Nephron (organoid): Measurements from ENCODE around the gene STX18.
A peak's percentile ranks its signal among the peaks of the same experiment; 100 is the strongest.

Experiments used
- H3K27ac Mint-ChIP-seq, 3 experiments: 2 replicates each; pipeline ENCODE4 v1.8.0; 2020; ENCODE audit warnings: mixed read lengths in 3 of 3, mild to moderate bottlenecking in 2 of 3, moderate library complexity in 1 of 3
- H3K27me3 Mint-ChIP-seq: 2 replicates; pipeline ENCODE4 v1.8.0; 2021; ENCODE audit warnings: low read depth, mild to moderate bottlenecking, moderate library complexity, mixed read lengths
- H3K36me3 Mint-ChIP-seq: 2 replicates; pipeline ENCODE4 v1.8.0; 2020; ENCODE audit warnings: low read depth, mixed read lengths
- H3K4me1 Mint-ChIP-seq: 2 replicates; pipeline ENCODE4 v1.8.0; 2020; ENCODE audit warnings: mixed read lengths
- H3K4me3 Mint-ChIP-seq, 3 experiments: 2 replicates each; pipeline ENCODE4 v1.8.0; 2020; ENCODE audit warnings: mild to moderate bottlenecking in 3 of 3, mixed read lengths in 3 of 3, moderate library complexity in 2 of 3
- H3K9me3 Mint-ChIP-seq: 2 replicates; pipeline ENCODE4 v1.8.0; 2020; ENCODE audit warnings: mixed read lengths
- TF ChIP-seq, protein P1 (sequence below), 3 experiments: fragments of 200-600 bp; sonication (generic); IDR thresholded peaks; one replicate each; pipeline ENCODE4 v1.5.0; 2021; ENCODE audit warnings: antibody characterized with exemption in 3 of 3; ENCODE audit not compliant: unreplicated experiment in 3 of 3

The STX18 gene

DNA sequence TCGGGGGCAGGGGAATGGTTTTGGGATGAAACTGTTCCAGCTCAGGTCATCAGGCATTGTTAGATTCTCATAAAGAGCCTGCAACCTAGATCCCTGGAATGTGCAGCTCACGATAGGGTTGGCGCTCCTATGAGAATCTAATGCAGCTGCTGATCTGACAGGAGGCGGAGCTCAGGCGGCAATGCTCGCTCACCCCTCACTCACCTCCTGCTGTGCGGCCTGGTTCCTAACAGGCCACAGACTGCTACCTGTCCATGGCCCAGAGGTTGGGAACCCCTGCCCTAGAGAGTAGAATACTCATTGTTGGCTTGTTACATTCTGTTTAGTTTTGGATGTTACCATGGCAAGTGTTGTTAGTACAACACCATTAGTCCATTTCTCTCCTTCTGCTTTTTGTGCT lies 40.8 kb upstream of the STX18 start:
- Mint-ChIP-seq H3K27me3 (no peaks in the 10 kb centered on the region), H3K4me1 (peaks cover 16% of the 10 kb centered on the region), H3K27ac (no peak overlapping the region), H3K36me3 (peaks cover 24% of the 10 kb centered on the region), H3K9me3 (peaks cover 14% of the 10 kb centered on the region), H3K4me3 (no peak overlapping the region)
- TF ChIP-seq, protein P1, sequence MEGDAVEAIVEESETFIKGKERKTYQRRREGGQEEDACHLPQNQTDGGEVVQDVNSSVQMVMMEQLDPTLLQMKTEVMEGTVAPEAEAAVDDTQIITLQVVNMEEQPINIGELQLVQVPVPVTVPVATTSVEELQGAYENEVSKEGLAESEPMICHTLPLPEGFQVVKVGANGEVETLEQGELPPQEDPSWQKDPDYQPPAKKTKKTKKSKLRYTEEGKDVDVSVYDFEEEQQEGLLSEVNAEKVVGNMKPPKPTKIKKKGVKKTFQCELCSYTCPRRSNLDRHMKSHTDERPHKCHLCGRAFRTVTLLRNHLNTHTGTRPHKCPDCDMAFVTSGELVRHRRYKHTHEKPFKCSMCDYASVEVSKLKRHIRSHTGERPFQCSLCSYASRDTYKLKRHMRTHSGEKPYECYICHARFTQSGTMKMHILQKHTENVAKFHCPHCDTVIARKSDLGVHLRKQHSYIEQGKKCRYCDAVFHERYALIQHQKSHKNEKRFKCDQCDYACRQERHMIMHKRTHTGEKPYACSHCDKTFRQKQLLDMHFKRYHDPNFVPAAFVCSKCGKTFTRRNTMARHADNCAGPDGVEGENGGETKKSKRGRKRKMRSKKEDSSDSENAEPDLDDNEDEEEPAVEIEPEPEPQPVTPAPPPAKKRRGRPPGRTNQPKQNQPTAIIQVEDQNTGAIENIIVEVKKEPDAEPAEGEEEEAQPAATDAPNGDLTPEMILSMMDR (IDR thresholded peaks at IDR 0.05; ENCODE audit: unreplicated experiment in 3 of 3): no peak

DNA sequence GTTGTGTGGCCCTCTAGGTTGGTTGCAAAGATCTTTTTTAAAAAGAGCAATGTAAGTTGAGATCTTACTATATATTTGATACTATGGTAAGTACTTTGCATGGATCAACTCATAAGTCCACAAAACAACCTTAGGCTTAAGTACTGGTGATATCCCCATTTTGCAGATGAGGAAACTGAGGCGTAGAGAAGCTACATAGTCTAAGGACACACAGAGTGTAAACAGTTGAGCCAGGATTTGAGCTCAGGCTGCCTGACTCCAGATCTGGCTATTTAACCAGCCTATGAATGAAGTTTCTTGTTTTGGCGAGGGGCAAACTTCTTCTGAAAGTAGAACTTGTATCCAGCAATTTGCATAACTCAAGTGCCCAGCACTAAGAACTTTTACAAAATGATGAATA lies 38.6 kb upstream of the STX18 start:
- TF ChIP-seq, protein P1 (IDR thresholded peaks at IDR 0.05; ENCODE audit: unreplicated experiment in 3 of 3): no peak
- H3K4me1 Mint-ChIP-seq: peaks cover 21% of the 10 kb centered on the region
- no peak overlapping the region for H3K4me3 Mint-ChIP-seq
- peaks cover 9% of the 10 kb centered on the region for H3K36me3 Mint-ChIP-seq
- no peaks in the 10 kb centered on the region for H3K27me3 Mint-ChIP-seq
- peaks cover 2% of the 10 kb centered on the region for H3K9me3 Mint-ChIP-seq
- no peak overlapping the region for H3K27ac Mint-ChIP-seq

DNA sequence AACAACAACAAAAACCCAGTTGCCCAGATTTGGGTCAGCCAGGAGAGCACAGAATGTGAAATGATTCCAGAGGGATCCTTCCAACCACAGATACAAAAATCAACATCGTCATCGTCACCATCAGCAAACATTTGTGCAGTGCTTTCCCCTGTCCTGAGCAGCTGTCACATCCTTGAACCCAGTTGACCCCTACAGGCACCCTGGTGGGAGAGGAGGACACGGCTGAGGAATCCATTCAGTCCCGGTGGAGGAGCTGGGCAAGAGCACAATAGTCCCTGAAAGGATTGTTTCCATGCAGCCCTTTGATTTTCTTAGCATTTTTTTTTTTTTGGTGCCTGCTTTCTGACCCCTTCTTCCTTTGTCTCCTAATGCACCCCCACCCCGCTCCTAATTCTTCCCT lies 37.1 kb upstream of the STX18 start:
- Mint-ChIP-seq H3K27ac (peak overlapping the region in 2 of 3 experiments; percentile 11 to 31), H3K36me3 (no peaks in the 10 kb centered on the region), H3K9me3 (no peaks in the 10 kb centered on the region), H3K27me3 (peaks cover 5% of the 10 kb centered on the region), H3K4me1 (peaks cover 32% of the 10 kb centered on the region), H3K4me3 (no peak overlapping the region)
- TF ChIP-seq, protein P1 (IDR thresholded peaks at IDR 0.05; ENCODE audit: unreplicated experiment in 3 of 3): no peak

DNA sequence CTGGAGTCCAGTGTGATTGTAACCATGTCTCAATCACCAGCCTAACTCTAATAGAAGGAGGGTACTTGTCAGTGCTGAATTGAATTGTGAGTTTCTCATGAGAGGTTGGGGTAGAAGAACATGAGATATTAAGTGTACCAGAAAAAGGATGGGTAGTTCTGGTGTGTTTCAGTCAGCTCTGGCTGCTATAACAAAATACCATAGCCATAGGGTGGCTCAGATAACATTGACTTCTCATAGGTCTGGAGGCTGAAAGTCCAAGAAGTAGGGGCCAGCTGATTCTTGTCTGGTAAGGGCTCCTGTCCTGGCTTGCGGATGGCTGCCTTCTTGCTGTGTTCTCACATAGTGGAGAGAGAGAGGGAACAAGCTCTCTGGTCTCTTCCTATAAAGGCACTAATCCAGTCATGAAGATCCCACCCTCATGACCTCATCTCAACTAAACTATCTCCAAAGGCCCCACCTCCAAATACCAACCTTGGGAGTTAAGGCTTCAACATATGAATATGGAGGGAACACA lies 35.6 kb upstream of the STX18 start:
- Mint-ChIP-seq H3K27me3 (peaks cover 5% of the 10 kb centered on the region), H3K27ac (peak overlapping the region in 2 of 3 experiments; percentile 34 to 55), H3K9me3 (no peaks in the 10 kb centered on the region), H3K36me3 (no peaks in the 10 kb centered on the region), H3K4me1 (peaks cover 39% of the 10 kb centered on the region), H3K4me3 (peak overlapping the region; percentile 13 to 69 (median 51))
- TF ChIP-seq, protein P1 (IDR thresholded peaks at IDR 0.05; ENCODE audit: unreplicated experiment in 3 of 3): no peak

DNA sequence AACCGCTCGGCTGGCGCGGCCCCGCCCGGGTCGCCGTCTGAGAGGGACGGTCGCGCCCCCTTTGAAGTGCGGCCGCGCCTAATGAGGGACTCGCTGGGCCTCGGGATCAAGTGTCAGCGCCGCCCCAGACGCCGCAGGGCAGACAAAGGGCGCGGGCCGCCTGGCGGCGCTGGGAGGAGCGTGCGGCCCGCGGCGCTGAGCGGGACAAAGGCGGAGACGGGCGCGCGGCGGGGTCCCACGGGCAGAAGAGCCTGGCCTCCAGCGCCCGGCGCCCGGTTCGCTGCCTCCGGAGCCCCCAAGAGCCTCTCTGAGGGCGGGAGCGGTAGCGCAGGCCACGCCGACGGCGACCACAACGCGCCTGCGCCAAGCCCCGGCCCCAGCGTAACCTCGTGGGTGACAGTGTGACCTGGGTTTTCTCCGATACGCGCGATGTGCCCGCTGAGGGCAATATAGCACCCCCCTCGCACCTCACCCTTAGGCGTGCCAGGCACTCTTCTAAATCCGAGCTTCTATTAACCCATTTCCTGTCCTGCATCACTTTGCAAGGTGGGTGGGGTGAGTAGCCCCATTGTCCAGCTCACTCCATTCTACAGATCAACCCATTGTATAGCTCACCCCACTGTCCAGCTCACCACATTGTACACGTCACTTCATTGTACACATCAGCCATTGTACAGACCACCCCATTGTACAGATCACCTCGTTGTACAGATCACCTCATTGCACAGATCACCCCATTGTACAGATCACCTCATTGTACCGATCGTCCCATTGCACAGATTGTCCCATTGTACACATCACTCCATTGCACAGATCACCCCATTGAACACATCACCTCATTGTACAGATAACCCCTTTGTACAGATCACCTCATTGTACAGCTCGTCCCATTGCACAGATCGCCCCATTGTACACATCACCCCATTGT lies 33.7 kb upstream of the STX18 start:
- TF ChIP-seq, protein P1 (IDR thresholded peaks at IDR 0.05; ENCODE audit: unreplicated experiment in 3 of 3): peak; percentile 57 to 67 (median 63)
- Mint-ChIP-seq H3K27me3 (peaks cover 5% of the 10 kb centered on the region), H3K4me1 (peaks cover 39% of the 10 kb centered on the region), H3K9me3 (no peaks in the 10 kb centered on the region), H3K4me3 (peak overlapping the region; percentile 71 to 87 (median 85)), H3K27ac (peak overlapping the region; percentile 94 to 98 (median 95)), H3K36me3 (peaks cover 8% of the 10 kb centered on the region)
